Activated CD8-positive, alpha-beta memory T cell treated with anti-CD3 and anti-CD28 coated beads for 4 hours (primary cell): ENCODE data around the gene HTR7.

Source experiments
- DNase-seq, 2 donors: peaks; one replicate each; pipeline ENCODE4 v3.0.0-alpha.2; 2020; ENCODE audit warnings: low read depth in 2 of 2

HTR7 gene

DNA sequence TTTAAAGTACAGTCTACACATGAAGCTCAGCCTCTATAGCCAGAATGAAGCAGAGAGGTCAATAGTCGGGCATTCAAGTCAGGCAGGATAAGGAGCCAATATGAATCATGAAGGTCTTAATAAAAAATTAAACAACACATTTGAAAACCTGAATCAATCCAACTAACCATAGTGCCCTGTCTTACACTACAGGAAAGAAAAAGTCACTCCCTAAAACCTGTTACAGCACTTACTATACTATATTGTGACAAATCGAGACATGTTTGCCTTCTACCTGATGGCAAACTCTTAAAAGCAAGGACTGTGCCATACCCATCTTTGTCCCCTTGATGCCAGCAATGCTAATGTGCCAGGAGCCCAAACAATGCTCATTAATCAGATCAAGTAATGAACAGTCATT lies 117.6 kb downstream of the HTR7 start:
- DNase-seq, result no peak

DNA sequence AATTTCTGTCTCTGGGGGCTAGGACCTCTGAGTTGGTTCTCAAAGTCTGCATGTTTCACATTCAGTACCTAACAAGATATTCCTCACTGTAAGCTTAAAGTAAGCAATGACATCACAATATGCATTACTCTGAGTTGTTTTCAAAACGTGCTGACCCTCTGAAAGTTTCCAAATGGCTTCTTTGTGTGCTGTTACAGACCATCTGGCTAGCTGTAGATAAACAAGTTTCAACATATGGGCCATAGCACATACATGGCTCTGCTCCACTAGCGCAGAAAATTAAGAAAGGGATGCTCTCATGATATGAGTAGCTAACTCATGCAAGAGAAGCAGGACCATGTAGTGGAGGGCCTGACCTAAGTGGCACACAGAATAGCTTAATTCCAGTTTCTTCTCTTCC lies 119.0 kb downstream of the HTR7 start:
- no peak for DNase-seq

DNA sequence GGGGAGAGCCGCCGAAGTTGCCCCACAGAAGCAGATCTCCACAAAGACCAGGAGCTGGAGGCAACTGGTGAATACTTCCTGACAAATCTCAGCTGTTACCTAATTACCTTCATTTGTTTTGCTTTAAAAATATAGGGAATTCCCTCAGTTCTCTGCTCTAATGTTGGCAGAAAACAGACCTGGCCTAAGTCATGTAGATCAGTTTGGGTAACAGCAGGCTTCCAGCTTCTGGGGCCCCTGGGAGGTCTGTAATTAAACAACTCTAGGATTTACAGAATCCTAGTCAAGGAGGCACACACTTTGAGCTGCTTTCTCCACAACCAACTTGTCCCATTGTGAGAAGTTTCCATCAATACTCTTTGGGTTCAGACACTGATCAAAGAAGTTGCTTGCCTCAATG lies 123.4 kb downstream of the HTR7 start:
- no peak for DNase-seq

DNA sequence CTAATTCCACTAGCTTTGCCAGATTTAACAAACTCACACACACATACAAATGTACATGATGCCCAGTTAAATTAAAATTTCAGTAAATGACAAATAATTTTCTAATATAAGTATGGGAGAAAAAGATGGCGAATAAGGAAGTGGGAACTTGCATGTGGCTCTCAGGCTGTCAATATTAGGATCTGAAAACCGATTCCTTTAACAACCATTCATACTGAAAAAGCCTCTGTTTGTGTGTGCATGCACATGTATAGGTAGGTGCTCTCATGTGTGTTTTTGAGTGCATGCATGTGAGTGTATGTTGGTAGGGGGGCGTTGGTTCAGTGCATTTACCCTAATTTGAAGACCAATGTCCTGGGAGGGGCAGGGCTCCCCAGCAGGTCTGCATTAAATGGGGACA lies 125.3 kb downstream of the HTR7 start:
- no peak for DNase-seq

DNA sequence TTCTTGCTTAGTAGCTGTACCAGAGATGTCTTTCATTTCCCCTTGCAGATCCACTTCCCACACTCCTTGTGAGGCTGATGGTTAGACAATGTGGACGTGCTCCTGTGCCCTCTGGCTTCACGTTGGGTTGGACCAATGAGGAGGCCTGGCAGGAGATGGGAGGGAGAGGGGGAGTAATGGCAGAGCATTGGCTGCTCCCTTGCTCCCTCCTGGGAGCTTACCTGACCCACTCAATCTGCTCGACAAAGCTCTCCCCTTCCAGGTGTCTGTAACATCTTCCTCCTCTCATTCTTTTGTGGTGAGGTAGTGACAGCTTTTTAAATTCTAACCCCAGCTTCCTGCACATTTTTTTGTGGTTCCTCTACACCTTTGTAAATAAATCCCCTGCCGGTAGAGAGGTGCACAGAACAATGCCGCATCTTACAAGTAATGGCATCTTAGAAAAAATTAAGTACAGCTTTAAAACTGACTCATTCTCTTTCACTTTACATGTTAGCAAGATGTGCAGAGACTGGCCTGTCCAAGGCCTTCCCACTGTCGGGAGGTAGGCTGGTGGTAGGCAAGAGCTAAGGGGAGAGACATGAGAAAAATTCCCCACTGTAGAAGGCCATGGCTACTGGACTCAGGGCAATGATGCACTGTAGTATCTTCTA lies 134.3 kb downstream of the HTR7 start:
- DNase-seq, result no peak

DNA sequence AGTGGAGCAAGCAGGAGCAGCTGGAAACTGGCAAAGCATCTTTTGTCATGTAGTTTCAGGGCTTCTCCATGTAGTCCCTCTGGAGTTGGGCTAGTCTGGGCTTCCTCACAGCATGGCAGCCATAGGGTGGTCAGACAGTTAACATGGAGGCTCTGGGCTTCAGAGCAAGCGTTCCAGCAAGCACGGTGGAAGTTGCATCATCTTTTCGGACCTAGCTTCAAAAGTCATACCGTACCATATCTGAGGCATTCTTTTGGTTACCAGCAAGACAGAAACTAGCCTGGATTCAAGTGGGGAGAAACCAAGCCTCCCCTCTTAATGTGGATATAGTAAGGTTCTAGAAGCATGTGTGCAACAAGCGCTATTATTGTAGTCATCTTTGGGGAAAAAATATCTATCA lies 135.0 kb downstream of the HTR7 start:
- no peak for DNase-seq

DNA sequence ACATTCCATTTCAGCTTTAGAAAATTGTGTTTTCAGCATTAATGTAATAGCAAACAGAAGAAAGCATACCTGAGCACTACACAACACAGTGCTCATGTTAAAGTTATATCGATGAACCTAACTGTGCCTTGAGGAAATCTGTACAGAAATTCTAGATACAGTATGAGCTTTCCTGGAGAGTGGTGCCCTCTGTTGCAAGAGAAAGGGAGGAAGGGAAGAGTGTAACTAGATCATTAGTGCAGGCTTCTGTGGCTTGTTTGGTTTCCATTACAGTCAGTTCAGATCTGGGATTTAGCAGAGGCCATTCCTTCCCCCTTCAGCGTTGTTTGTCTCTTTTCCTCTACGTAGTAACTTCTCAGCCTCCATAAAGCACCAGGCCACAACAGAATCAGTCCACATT lies 139.7 kb downstream of the HTR7 start:
- no peak for DNase-seq

DNA sequence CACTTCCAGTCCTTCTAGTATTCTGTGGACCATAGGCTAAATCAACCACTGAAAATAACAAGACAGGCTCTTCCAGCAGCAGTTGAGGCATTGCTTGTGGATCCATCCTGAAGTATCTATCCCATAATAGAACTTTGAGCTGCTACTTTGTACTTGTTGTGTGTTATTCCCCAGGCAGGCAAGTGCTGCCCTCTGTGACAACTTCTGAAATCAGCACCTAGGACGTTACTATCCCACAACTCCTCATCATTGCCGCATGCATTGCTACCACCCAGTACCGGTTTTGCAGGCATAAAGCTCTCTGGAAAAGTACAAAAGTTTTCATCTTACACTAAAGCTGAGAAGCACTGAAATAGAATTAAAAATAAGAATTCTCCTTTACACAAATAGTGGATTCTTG lies 145.3 kb downstream of the HTR7 start:
- no peak for DNase-seq

DNA sequence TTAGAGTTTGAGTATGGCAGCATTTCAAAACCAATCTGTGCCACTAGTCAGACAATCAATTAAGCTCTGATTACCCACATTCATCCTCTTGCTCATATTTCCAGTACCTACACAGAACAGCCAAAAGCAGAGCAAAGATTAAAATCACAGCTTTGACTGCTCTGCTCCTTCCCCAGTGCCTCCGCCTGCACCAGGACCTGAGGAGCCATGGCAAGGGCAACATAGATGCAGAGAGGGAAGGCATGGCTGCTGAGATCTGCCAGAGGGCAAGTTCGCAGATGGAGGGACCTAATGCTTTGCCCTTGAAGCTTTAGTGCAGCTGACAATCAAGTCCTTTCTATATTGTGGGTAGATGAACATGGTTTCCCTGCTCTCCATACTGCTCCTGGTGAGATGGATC lies 148.1 kb downstream of the HTR7 start:
- no peak for DNase-seq

DNA sequence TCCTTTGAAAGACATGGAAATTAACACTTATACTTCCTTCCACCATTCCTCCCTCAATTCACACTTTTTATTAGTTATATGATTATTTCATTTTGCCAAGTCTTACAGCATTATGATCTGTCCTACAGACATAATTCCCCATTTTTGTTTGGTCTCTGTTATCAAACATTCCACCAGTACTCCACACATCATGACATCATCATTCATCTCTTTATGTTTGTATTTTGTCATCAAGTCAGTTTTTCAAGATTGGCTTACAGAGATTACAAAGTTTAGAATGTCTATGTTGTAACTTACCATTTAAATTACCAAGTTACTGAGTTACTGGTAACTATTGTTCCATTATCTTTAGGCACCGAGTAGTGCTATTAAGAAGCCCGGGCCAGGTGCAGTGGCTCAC lies 150.2 kb downstream of the HTR7 start:
- DNase-seq, result no peak

DNA sequence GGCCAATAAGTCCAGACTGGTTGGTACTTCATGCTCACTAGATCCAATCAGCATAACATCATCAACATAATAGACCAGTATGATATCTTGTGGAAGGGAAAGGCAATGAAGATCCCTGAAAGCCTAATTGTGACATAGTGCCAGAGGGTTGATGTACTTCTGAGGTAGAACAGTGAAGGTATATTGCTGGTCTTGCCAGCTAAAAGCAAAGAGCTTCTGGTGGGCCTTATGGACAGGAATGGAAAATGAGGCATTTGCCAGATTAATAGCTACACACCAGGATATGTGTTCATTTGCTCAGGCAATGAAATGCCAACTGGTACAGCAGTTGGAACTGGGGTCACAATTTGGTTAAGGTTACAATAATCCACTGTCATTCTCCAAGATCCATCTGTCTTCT lies 156.4 kb downstream of the HTR7 start:
- no peak for DNase-seq

DNA sequence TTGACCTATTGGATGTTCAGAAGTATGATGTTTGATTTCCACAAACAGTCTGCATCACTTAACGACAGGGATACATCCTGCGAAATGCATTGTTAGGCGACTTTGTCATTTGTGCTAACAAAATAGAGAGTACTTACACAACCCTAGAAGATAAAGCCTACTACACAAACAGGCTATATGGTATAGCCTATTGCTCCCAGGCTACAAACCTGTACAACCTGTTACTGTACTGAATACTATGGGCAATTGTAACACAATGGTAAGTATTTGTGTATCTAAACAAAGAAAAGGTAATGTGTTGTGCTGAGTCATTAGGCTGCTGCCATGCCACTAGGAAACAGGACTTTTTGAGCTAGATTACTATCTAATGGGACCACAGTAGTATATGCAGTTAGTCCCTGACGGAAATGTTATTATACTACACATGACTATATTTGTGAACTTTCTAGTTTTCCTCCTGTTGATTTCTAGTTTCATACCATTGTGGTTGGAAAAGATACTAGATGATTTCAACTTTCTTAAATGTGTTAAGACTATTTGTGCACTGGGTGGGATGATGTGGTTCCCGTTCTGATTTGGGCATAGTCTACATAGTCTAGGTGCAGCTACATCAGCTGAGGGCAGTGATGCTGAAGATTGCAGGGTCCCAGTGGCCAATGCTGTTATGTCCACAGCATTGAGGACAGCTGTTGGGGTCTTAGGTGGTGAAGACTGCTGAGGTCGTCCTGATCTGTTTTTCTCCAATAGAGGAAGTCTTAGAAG lies 161.7 kb downstream of the HTR7 start:
- DNase-seq, result no peak
